Body of pancreas (tissue), 4 donors: Measurements from ENCODE around the gene TIMM10B.

Experiments used
- POLR2A ChIP-seq, 3 donors: fragments of 450-650 bp; IDR thresholded peaks; one replicate each; pipeline ENCODE4 v1.6.1; 2016; ENCODE audit warnings: antibody characterized with exemption in 3 of 3, mild to moderate bottlenecking in 2 of 3
- TF ChIP-seq, protein P1 (sequence below), 7 experiments: fragments of 450-650 bp in 4 of 7; fragments of 200-600 bp in 3 of 7; sonication (generic) in 3 of 7; IDR thresholded peaks; one replicate each; pipeline ENCODE4 v1.5.1; 2016 to 2019; ENCODE audit warnings: antibody characterized with exemption in 7 of 7

DNA sequence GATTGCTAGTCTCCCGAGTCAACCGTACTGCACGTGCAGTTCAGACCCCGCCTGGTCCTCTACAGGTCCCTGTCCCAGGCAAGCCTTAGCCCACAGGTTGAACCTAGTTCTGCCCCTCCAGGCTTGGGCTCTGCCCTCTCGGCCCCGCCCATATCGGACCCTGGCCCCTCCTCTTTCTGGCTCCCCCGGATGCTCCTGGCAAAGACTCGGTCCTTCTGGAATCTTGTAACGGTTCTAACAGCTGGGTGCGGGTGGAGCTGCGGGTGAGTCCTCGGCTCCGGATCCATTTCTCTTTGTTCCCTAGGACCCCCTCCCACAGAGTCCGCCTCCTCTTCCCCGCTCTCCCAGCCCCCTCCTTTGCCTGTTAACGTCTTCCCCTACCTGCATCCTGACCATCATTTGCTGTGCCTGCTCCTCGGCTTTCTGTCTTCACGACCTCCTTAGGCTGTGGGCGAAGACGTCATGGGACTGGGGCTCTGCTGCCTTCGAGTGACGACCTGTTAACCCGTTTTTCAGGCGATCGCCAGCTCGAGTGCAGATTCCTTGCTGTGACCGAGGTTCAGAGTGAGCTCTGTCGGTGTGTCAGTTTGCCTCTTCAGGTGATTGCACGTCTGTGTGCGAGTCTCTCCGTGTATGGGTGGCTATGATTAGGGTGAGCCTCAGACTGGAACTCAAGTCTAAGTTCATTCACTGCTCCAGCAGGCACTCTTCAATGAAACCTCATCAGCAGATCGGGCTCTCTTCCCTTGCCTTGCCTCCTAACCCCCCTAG, 16.0 kb downstream of the TIMM10B start, which contains the start of gene DNHD1:
- TF ChIP-seq, protein P1, sequence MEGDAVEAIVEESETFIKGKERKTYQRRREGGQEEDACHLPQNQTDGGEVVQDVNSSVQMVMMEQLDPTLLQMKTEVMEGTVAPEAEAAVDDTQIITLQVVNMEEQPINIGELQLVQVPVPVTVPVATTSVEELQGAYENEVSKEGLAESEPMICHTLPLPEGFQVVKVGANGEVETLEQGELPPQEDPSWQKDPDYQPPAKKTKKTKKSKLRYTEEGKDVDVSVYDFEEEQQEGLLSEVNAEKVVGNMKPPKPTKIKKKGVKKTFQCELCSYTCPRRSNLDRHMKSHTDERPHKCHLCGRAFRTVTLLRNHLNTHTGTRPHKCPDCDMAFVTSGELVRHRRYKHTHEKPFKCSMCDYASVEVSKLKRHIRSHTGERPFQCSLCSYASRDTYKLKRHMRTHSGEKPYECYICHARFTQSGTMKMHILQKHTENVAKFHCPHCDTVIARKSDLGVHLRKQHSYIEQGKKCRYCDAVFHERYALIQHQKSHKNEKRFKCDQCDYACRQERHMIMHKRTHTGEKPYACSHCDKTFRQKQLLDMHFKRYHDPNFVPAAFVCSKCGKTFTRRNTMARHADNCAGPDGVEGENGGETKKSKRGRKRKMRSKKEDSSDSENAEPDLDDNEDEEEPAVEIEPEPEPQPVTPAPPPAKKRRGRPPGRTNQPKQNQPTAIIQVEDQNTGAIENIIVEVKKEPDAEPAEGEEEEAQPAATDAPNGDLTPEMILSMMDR (IDR thresholded peaks at IDR 0.05): no peak
- no peak for TF ChIP-seq POLR2A (IDR thresholded peaks at IDR 0.05)
